H9 (cell line): ENCODE measurements around the gene CTLA4. TPM values are rescaled to one million over a fixed set of nuclear protein-coding genes. Genes with fewer than 3 reads are reported as not detected.

ENCODE experiments used
- DNase-seq: peaks from one replicate; pipeline ENCODE4 v3.0.0-alpha.2; 2017
- H2AFZ ChIP-seq: one replicate; pipeline ENCODE4 v1.6.1; 2013; ENCODE audit warnings: mild to moderate bottlenecking, low read length, control low read depth, moderate library complexity
- H2AK5ac ChIP-seq: 2 replicates; pipeline ENCODE4 v1.6.1; 2013; ENCODE audit warnings: low read length, control low read depth, mixed read lengths; ENCODE audit not compliant: insufficient read length
- H2BK120ac ChIP-seq: one replicate; pipeline ENCODE4 v1.6.1; 2013; ENCODE audit warnings: low read depth, mild to moderate bottlenecking, low read length, control low read depth, inconsistent platforms; ENCODE audit not compliant: poor library complexity, severe bottlenecking
- H2BK12ac ChIP-seq: 2 replicates; pipeline ENCODE4 v1.6.1; 2013; ENCODE audit warnings: low read length, control low read depth, mixed read lengths, low read depth; ENCODE audit not compliant: insufficient read length
- H2BK15ac ChIP-seq: 2 replicates; pipeline ENCODE4 v1.6.1; 2013; ENCODE audit warnings: low read depth, low read length, control low read depth
- H2BK20ac ChIP-seq: one replicate; pipeline ENCODE4 v1.6.1; 2013; ENCODE audit warnings: low read depth, mild to moderate bottlenecking, low read length, control low read depth, inconsistent platforms; ENCODE audit not compliant: poor library complexity, severe bottlenecking
- H2BK5ac ChIP-seq: 2 replicates; pipeline ENCODE4 v1.6.1; 2013; ENCODE audit warnings: low read length, control low read depth, mixed read lengths; ENCODE audit not compliant: insufficient read length
- H3K14ac ChIP-seq: 2 replicates; pipeline ENCODE4 v1.6.1; 2013; ENCODE audit warnings: low read length, control low read depth; ENCODE audit not compliant: insufficient read depth
- H3K18ac ChIP-seq: 2 replicates; pipeline ENCODE4 v1.6.1; 2013; ENCODE audit warnings: low read depth, mild to moderate bottlenecking, mixed read lengths, low read length, control low read depth; ENCODE audit not compliant: insufficient read length
- H3K23ac ChIP-seq: 2 replicates; pipeline ENCODE4 v1.6.1; 2013; ENCODE audit warnings: low read length, control low read depth, mixed read lengths, low read depth; ENCODE audit not compliant: insufficient read length
- H3K23me2 ChIP-seq: 2 replicates; pipeline ENCODE4 v1.6.1; 2013; ENCODE audit warnings: low read depth, mild to moderate bottlenecking, mixed read lengths, low read length, control low read depth; ENCODE audit not compliant: insufficient read length, poor library complexity, severe bottlenecking
- H3K27ac ChIP-seq: 2 replicates; pipeline ENCODE4 v1.5.1; 2013; ENCODE audit warnings: low read length, control low read depth, mixed read lengths, low read depth; ENCODE audit not compliant: insufficient read length
- H3K27me3 ChIP-seq: 2 replicates; pipeline ENCODE4 v1.6.1; 2013; ENCODE audit warnings: low read length, control low read depth, inconsistent platforms; ENCODE audit not compliant: insufficient read depth
- H3K4ac ChIP-seq: 2 replicates; pipeline ENCODE4 v1.6.1; 2013; ENCODE audit warnings: low read depth, mild to moderate bottlenecking, control low read depth, inconsistent platforms, low read length, moderate library complexity
- H3K4me1 ChIP-seq: 2 replicates; pipeline ENCODE4 v1.6.1; 2013; ENCODE audit warnings: low read length, control low read depth, inconsistent platforms; ENCODE audit not compliant: insufficient read depth
- H3K4me2 ChIP-seq: 2 replicates; pipeline ENCODE4 v1.6.1; 2013; ENCODE audit warnings: low read length, control low read depth, mixed read lengths; ENCODE audit not compliant: insufficient read length, insufficient read depth
- H3K56ac ChIP-seq: 2 replicates; pipeline ENCODE4 v1.6.1; 2013; ENCODE audit warnings: low read depth, mild to moderate bottlenecking, mixed read lengths, low read length, control low read depth; ENCODE audit not compliant: insufficient read length
- H3K79me1 ChIP-seq: 2 replicates; pipeline ENCODE4 v1.6.1; 2013; ENCODE audit warnings: low read depth, mild to moderate bottlenecking, moderate library complexity, low read length, control low read depth, inconsistent platforms; ENCODE audit not compliant: insufficient read depth, poor library complexity, severe bottlenecking
- H3K79me2 ChIP-seq: 2 replicates; pipeline ENCODE4 v1.6.1; 2013; ENCODE audit warnings: low read length, control low read depth, inconsistent platforms; ENCODE audit not compliant: insufficient read depth
- H3K9ac ChIP-seq: 2 replicates; pipeline ENCODE4 v1.6.1; 2013; ENCODE audit warnings: low read length, control low read depth, mixed read lengths; ENCODE audit not compliant: insufficient read length; ENCODE audit errors: extremely low read depth
- H3K9me3 ChIP-seq: one replicate; pipeline ENCODE4 v1.6.1; 2013; ENCODE audit warnings: low read depth, low read length, inconsistent platforms; ENCODE audit not compliant: control insufficient read depth
- H3T11ph ChIP-seq: one replicate; pipeline ENCODE4 v1.6.1; 2013; ENCODE audit warnings: mild to moderate bottlenecking, low read length, control low read depth, inconsistent platforms
- H4K20me1 ChIP-seq: one replicate; pipeline ENCODE4 v1.6.1; 2013; ENCODE audit not compliant: control insufficient read depth, insufficient read length, insufficient read depth
- H4K5ac ChIP-seq: 2 replicates; pipeline ENCODE4 v1.6.1; 2013; ENCODE audit warnings: low read depth, mild to moderate bottlenecking, mixed read lengths, low read length, control low read depth; ENCODE audit not compliant: insufficient read length
- H4K8ac ChIP-seq: replicated peaks from 2 replicates; pipeline ENCODE4 v1.6.1; 2013; ENCODE audit warnings: low read length, control low read depth, mixed read lengths, low read depth; ENCODE audit not compliant: insufficient read length
- H4K91ac ChIP-seq: 2 replicates; pipeline ENCODE4 v1.6.1; 2013; ENCODE audit warnings: low read depth, mild to moderate bottlenecking, moderate library complexity, mixed read lengths, low read length, control low read depth; ENCODE audit not compliant: insufficient read length
- H3K27ac Mint-ChIP-seq, 3 experiments: 2 replicates in 2 of 3; 3 replicates in 1 of 3; pipeline ENCODE4 v1.8.0; 2020 to 2021; ENCODE audit warnings: mixed read lengths in 3 of 3, mild to moderate bottlenecking in 1 of 3, moderate library complexity in 1 of 3
- H3K27me3 Mint-ChIP-seq: 2 replicates; pipeline ENCODE4 v1.8.0; 2021; ENCODE audit warnings: low read depth, mild to moderate bottlenecking, moderate library complexity, mixed read lengths
- H3K36me3 Mint-ChIP-seq, 3 experiments: 2 replicates in 2 of 3; 3 replicates in 1 of 3; pipeline ENCODE4 v1.8.0; 2020 to 2021; ENCODE audit warnings: low read depth in 3 of 3, mixed read lengths in 3 of 3; ENCODE audit not compliant: insufficient read depth in 1 of 3
- H3K4me1 Mint-ChIP-seq, 2 experiments: 2 replicates each; pipeline ENCODE4 v1.8.0; 2020; ENCODE audit warnings: mixed read lengths in 2 of 2
- H3K4me3 Mint-ChIP-seq, 2 experiments: 2 replicates in 1 of 2; 3 replicates in 1 of 2; pipeline ENCODE4 v1.8.0; 2020 to 2021; ENCODE audit warnings: mild to moderate bottlenecking in 2 of 2, mixed read lengths in 2 of 2, moderate library complexity in 1 of 2
- H3K9me3 Mint-ChIP-seq, 2 experiments: 2 replicates in 1 of 2; 3 replicates in 1 of 2; pipeline ENCODE4 v1.8.0; 2020; ENCODE audit warnings: mild to moderate bottlenecking in 2 of 2, mixed read lengths in 2 of 2, moderate library complexity in 1 of 2
- CTCF ChIP-seq: fragments of 200-600 bp; sonication (generic); conservative IDR thresholded peaks from 3 replicates; pipeline ENCODE4 v1.8.0; 2021; ENCODE audit warnings: antibody characterized with exemption, mild to moderate bottlenecking
- WGBS: extraction: QIAGEN DNeasy Blood & Tissue Kit; methylation state at CpG from one replicate; pipeline ENCODE4 v1.1.7; 2013; ENCODE audit warnings: missing lambda C conversion rate, low lambda C conversion rate, mixed read lengths; ENCODE audit not compliant: insufficient read length; ENCODE audit errors: extremely low coverage; 5-methylcytosine and 5-hydroxymethylcytosine counted together
- total RNA-seq: library from RNA; stranded (reverse); gene quantifications from 2 replicates; pipeline ENCODE4 v1.2.1, GENCODE V29; 2021

CTLA4 gene
- total RNA-seq, 1 experiment from 2014 or later, result not detected

- DNase-seq, result no peak
- H3K4me2 ChIP-seq, result no peak overlapping the region
- no CpG with 5 or more reads among the region's 1 CpG for WGBS
- H4K5ac ChIP-seq, result no peak overlapping the region
- Mint-ChIP-seq H3K27ac (no peak overlapping the region), H3K4me1 (peaks cover 3 to 5% of the 10 kb centered on the region in 2 experiments), H3K9me3 (peaks cover 0 to 2% of the 10 kb centered on the region in 2 experiments; a peak in 1 of 5 replicates), H3K4me3 (no peak overlapping the region), H3K27me3 (no peaks in the 10 kb centered on the region), H3K36me3 (no peaks in the 10 kb centered on the region)
- no peak overlapping the region for H4K91ac ChIP-seq
- no peak overlapping the region for H2BK12ac ChIP-seq
- no peak overlapping the region for H3K23ac ChIP-seq
- H3K4ac ChIP-seq, result no peak overlapping the region
- no peaks in the 10 kb centered on the region for H3K27me3 ChIP-seq
- no peaks in the 10 kb centered on the region for H3K79me1 ChIP-seq
- H2BK5ac ChIP-seq, result no peak overlapping the region
- H3K9ac ChIP-seq, result no peak overlapping the region
- no peak overlapping the region for H3K18ac ChIP-seq
- H3K23me2 ChIP-seq, result no peaks in the 10 kb centered on the region
- H3K9me3 ChIP-seq, result no peaks in the 10 kb centered on the region
- no peak overlapping the region for H3T11ph ChIP-seq
- H3K4me1 ChIP-seq, result no peaks in the 10 kb centered on the region
- H3K14ac ChIP-seq, result no peak overlapping the region
- H4K8ac ChIP-seq, result no peak overlapping the region
- no peak overlapping the region for H2BK20ac ChIP-seq
- H2BK120ac ChIP-seq, result no peak overlapping the region
- TF ChIP-seq CTCF, result no peak
- no peaks in the 10 kb centered on the region for H4K20me1 ChIP-seq
- no peak overlapping the region for H3K56ac ChIP-seq
- no peak overlapping the region for H3K27ac ChIP-seq
- H2AFZ ChIP-seq, result no peak overlapping the region
- H3K79me2 ChIP-seq, result no peaks in the 10 kb centered on the region
- no peak overlapping the region for H2AK5ac ChIP-seq
- H2BK15ac ChIP-seq, result no peak overlapping the region
Measured at GRCh38 chr2:203890733-203891132, 23.2 kb downstream of the CTLA4 start.
